ENCODE results near the gene PSD4.

- TF ChIP-seq CTCF (IDR thresholded peaks at IDR 0.05; ENCODE audit: insufficient read depth, low read length) = no peak
- no peak for TF ChIP-seq GABPA (IDR thresholded peaks at IDR 0.05; ENCODE audit: low read depth)
- TF ChIP-seq REST (IDR thresholded peaks at IDR 0.05; ENCODE audit: insufficient replicate concordance, low read depth) = no peak
These were observed 48.6 kb upstream of the PSD4 start for GRCh38 chr2:113124984-113125855.
